Measurements from ENCODE around the gene CD244.

DNA sequence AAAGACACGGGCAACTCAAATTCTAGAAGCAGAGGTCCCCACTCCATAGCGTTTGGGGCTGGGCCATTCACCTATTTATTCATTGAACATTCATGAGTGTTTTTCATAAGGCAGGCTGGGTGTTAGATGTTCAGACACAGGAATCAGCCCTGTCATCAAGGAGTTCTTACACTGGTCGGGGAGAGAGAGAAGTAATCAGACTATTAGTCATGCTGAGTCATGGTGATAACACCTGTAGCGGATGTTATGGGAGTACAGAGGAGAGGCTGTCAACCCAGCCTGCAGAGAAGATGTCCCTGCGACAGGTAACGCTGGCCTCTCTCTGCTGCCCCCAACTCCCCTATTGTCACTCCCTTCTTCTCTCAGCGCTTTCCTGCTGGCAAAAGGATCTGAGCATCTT, 49.5 kb downstream of the CD244 start:
- TF ChIP-seq, protein P1, sequence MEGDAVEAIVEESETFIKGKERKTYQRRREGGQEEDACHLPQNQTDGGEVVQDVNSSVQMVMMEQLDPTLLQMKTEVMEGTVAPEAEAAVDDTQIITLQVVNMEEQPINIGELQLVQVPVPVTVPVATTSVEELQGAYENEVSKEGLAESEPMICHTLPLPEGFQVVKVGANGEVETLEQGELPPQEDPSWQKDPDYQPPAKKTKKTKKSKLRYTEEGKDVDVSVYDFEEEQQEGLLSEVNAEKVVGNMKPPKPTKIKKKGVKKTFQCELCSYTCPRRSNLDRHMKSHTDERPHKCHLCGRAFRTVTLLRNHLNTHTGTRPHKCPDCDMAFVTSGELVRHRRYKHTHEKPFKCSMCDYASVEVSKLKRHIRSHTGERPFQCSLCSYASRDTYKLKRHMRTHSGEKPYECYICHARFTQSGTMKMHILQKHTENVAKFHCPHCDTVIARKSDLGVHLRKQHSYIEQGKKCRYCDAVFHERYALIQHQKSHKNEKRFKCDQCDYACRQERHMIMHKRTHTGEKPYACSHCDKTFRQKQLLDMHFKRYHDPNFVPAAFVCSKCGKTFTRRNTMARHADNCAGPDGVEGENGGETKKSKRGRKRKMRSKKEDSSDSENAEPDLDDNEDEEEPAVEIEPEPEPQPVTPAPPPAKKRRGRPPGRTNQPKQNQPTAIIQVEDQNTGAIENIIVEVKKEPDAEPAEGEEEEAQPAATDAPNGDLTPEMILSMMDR (IDR thresholded peaks at IDR 0.05; ENCODE audit: insufficient read depth, low read length) = no peak
- no peak for TF ChIP-seq GABPA (IDR thresholded peaks at IDR 0.05; ENCODE audit: low read depth)
